K562 (cell line): ENCODE data around the gene CD4. TPM values are rescaled to one million over a fixed set of nuclear protein-coding genes. Genes with fewer than 3 reads are reported as not detected.

Source experiments
- ARID1B ChIP-seq: fragments of 450-650 bp; IDR thresholded peaks from 2 replicates; pipeline ENCODE4 v1.6.1; 2016; ENCODE audit warnings: antibody characterized with exemption, mild to moderate bottlenecking, inconsistent platforms
- BCL6 ChIP-seq: fragments of 250-450 bp; sonication (Bioruptor Pico); IDR thresholded peaks from 2 replicates; pipeline ENCODE4 v1.4.0; 2020
- DACH1 ChIP-seq: fragments of 450-650 bp; IDR thresholded peaks from 2 replicates; pipeline ENCODE4 v1.6.1; 2018; ENCODE audit not compliant: partially characterized antibody
- EGR1 ChIP-seq: fragments of 450-650 bp; conservative IDR thresholded peaks from 2 replicates; pipeline ENCODE4 v1.6.1; 2017; ENCODE audit warnings: mild to moderate bottlenecking
- ELF4 ChIP-seq: fragments of 450-650 bp; formaldehyde crosslinking; IDR thresholded peaks from 2 replicates; pipeline ENCODE4 v1.4.0; 2022; ENCODE audit warnings: missing genetic modification characterization
- FOXM1 ChIP-seq, 2 experiments: fragments of 450-650 bp in 1 of 2; sonication (generic) in 1 of 2; formaldehyde crosslinking in 1 of 2; IDR thresholded peaks; 2 replicates each; pipeline versions ENCODE4 v1.6.1 to v1.9.0; 2017 to 2022; ENCODE audit warnings: low read depth in 2 of 2, mild to moderate bottlenecking in 2 of 2, missing genetic modification reagents in 1 of 2, moderate library complexity in 1 of 2
- GATAD2B ChIP-seq: fragments of 450-650 bp; IDR thresholded peaks from 2 replicates; pipeline ENCODE4 v1.6.1; 2017; ENCODE audit warnings: mild to moderate bottlenecking, borderline replicate concordance
- IRF1 ChIP-seq: sonication (generic); formaldehyde crosslinking; IDR thresholded peaks from 2 replicates; pipeline ENCODE4 v1.8.0; 2022; ENCODE audit warnings: missing genetic modification reagents, mild to moderate bottlenecking, borderline replicate concordance
- MAFF ChIP-seq: IDR thresholded peaks from 2 replicates; pipeline ENCODE4 v1.6.1; 2012; ENCODE audit warnings: low read length, improper control_type of control experiment
- MAFG ChIP-seq: fragments of 450-650 bp; conservative IDR thresholded peaks from 2 replicates; pipeline ENCODE4 v1.6.1; 2016; ENCODE audit warnings: missing genetic modification characterization, missing compliant biosample characterization
- NFRKB ChIP-seq: fragments of 450-650 bp; IDR thresholded peaks from 2 replicates; pipeline ENCODE4 v1.6.1; 2016; ENCODE audit warnings: low read depth
- RAD21 ChIP-seq, 2 experiments: fragments of 250-450 bp in 1 of 2; fragments of 450-650 bp in 1 of 2; sonication (Bioruptor Pico) in 1 of 2; formaldehyde crosslinking in 1 of 2; IDR thresholded peaks in 1 of 2; conservative IDR thresholded peaks in 1 of 2; 2 replicates each; pipeline versions ENCODE4 v1.4.0 to v1.8.0; 2020 to 2022; ENCODE audit warnings: mild to moderate bottlenecking in 2 of 2, moderate library complexity in 1 of 2
- RAD51 ChIP-seq: fragments of 450-650 bp; IDR thresholded peaks from 2 replicates; pipeline ENCODE4 v1.7.1; 2016; ENCODE audit warnings: low read depth, mild to moderate bottlenecking, borderline replicate concordance
- RUNX1 ChIP-seq: sonication (generic); IDR thresholded peaks from 2 replicates; pipeline ENCODE4 v1.6.1; 2016; ENCODE audit warnings: antibody characterized with exemption, low read depth
- SPI1 ChIP-seq: IDR thresholded peaks from 2 replicates; pipeline ENCODE4 v1.6.1; 2011; ENCODE audit warnings: low read depth, low read length, control low read depth, borderline replicate concordance
- TAF9B ChIP-seq: fragments of 450-650 bp; IDR thresholded peaks from 2 replicates; pipeline ENCODE4 v1.6.1; 2018; ENCODE audit warnings: mild to moderate bottlenecking; ENCODE audit not compliant: partially characterized antibody
- TCFL5 ChIP-seq: fragments of 250-450 bp; sonication (Bioruptor Pico); conservative IDR thresholded peaks from 2 replicates; pipeline ENCODE4 v1.6.1; 2021; ENCODE audit warnings: mild to moderate bottlenecking, moderate library complexity, matching md5 sums
- TRIM24 ChIP-seq, 2 experiments: fragments of 450-650 bp; IDR thresholded peaks; 2 replicates each; pipeline ENCODE4 v1.6.1; 2016
- TRIM25 ChIP-seq: fragments of 450-650 bp; IDR thresholded peaks from 2 replicates; pipeline ENCODE4 v1.7.0; 2016; ENCODE audit warnings: borderline replicate concordance
- ZNF140 ChIP-seq: fragments of 250-450 bp; sonication (Bioruptor Pico); IDR thresholded peaks from 2 replicates; pipeline ENCODE4 v1.8.0; 2021; ENCODE audit warnings: moderate library complexity, mild to moderate bottlenecking, inconsistent platforms
- ZNF239 ChIP-seq: fragments of 250-450 bp; sonication (Bioruptor Pico); IDR thresholded peaks from 2 replicates; pipeline ENCODE4 v1.4.0; 2020; ENCODE audit warnings: mild to moderate bottlenecking
- ZNF3 ChIP-seq: fragments of 250-450 bp; sonication (Bioruptor Pico); IDR thresholded peaks from 2 replicates; pipeline ENCODE4 v1.5.0; 2021; ENCODE audit warnings: mild to moderate bottlenecking, moderate library complexity
- ZNF445 ChIP-seq: fragments of 250-450 bp; sonication (Bioruptor Pico); IDR thresholded peaks from 2 replicates; pipeline ENCODE4 v1.4.0; 2020; ENCODE audit warnings: low read depth, mild to moderate bottlenecking, moderate library complexity
- ZNF561 ChIP-seq: fragments of 450-650 bp; formaldehyde crosslinking; conservative IDR thresholded peaks from 2 replicates; pipeline ENCODE4 v1.4.0; 2020; ENCODE audit warnings: mild to moderate bottlenecking, moderate library complexity
- ZNF79 ChIP-seq: fragments of 250-450 bp; sonication (Bioruptor Pico); IDR thresholded peaks from 2 replicates; pipeline ENCODE4 v1.4.0; 2020; ENCODE audit warnings: low read depth, mild to moderate bottlenecking, moderate library complexity
- polyA plus RNA-seq, 8 experiments: library from polyadenylated mRNA; depleted of rRNA in 4 of 8; stranded (reverse) in 5 of 8; unstranded in 3 of 8; fragments of >200 nt; fragmentation: Nextera tagmentation in 2 of 8; fragmentation: Illumina TruSeq in 1 of 8; extraction: Ambion mirVana in 2 of 8; extraction: Trizol in 1 of 8; gene quantifications; 2 replicates each; pipeline versions ENCODE4 v1.2.1 to v1.2.3, GENCODE V29; 2011 to 2014; ENCODE audit warnings: inconsistent platforms in 1 of 8, missing spikeins in 1 of 8
- total RNA-seq, 7 experiments: library from RNA; depleted of rRNA in 6 of 7; stranded (reverse); fragments of >200 nt in 6 of 7; fragmentation: Illumina TruSeq in 2 of 7; extraction: Trizol in 2 of 7; gene quantifications; 2 replicates each; pipeline versions ENCODE4 v1.2.1 to v1.2.3, GENCODE V29; 2011 to 2021; ENCODE audit warnings: low replicate concordance in 1 of 7
- TF ChIP-seq, protein P1 (sequence below), 2 experiments: fragments of 450-650 bp; conservative IDR thresholded peaks; 2 replicates each; pipeline ENCODE4 v1.6.1; 2017; ENCODE audit warnings: mild to moderate bottlenecking in 2 of 2, moderate library complexity in 2 of 2

Gene CD4
- total and polyA plus RNA-seq, 9 of the 15 experiments (the other 6 are each of a cell fraction or from before 2014, with no cell fraction given): 0.06 to 0.27 (median 0.09) TPM; not detected in 5

GRCh38 chr12:6778574-6779550 lies 10.5 kb upstream of the CD4 start (continued):
- TF ChIP-seq FOXM1 (IDR thresholded peaks at IDR 0.05; ENCODE audit: low read depth) (no peak), FOXM1 (CRISPR knock-in tag; IDR thresholded peaks at IDR 0.05; ENCODE audit: low read depth) (no peak), TAF9B (no peak), RAD21 (CRISPR knock-in tag; conservative IDR thresholded peaks at IDR 0.05 in 1 of 2, IDR thresholded peaks at IDR 0.05 in 1 of 2) (peak; percentile 93 to 97), ELF4 (CRISPR knock-in tag) (no peak), ZNF561 (CRISPR knock-in tag) (no peak), IRF1 (CRISPR knock-in tag) (no peak), TCFL5 (CRISPR knock-in tag) (no peak), SPI1 (no peak), RAD51 (no peak), TRIM25 (no peak), ZNF239 (CRISPR knock-in tag) (no peak), ZNF445 (no peak), ARID1B (peak; percentile 74), DACH1 (peak; percentile 41), RUNX1 (no peak), NFRKB (0 out of 2 replicates have a peak, but pooled peaks have one; percentile 22), ZNF3 (CRISPR knock-in tag) (no peak), TRIM24 (IDR thresholded peaks at IDR 0.05) (0 out of 4 replicates have a peak, but pooled peaks of 1 of the 2 experiments have one; percentile 32), GATAD2B (no peak), MAFG (tag) (no peak), MAFF (no peak), BCL6 (CRISPR knock-in tag) (no peak), EGR1 (peak; percentile 55), ZNF140 (CRISPR knock-in tag) (no peak), ZNF79 (CRISPR knock-in tag) (no peak)
- TF ChIP-seq, protein P1, sequence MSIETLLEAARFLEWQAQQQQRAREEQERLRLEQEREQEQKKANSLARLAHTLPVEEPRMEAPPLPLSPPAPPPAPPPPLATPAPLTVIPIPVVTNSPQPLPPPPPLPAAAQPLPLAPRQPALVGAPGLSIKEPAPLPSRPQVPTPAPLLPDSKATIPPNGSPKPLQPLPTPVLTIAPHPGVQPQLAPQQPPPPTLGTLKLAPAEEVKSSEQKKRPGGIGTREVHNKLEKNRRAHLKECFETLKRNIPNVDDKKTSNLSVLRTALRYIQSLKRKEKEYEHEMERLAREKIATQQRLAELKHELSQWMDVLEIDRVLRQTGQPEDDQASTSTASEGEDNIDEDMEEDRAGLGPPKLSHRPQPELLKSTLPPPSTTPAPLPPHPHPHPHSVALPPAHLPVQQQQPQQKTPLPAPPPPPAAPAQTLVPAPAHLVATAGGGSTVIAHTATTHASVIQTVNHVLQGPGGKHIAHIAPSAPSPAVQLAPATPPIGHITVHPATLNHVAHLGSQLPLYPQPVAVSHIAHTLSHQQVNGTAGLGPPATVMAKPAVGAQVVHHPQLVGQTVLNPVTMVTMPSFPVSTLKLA (conservative IDR thresholded peaks at IDR 0.05): peak; percentile 92 to 96
